Stimulated activated CD8-positive, alpha-beta memory T cell treated with anti-CD3 and anti-CD28 coated beads, Interleukin-2, amount 100 ng/mL, for 48 hours (primary cell): ENCODE data around the gene SCYGR4.
"Not testable (repeated sequence)": the region's sequence is repeated elsewhere in the genome, so short reads cannot be mapped to it uniquely, and the experiment has no call there.

Experiments used
- DNase-seq, 2 donors: peaks; one replicate each; pipeline ENCODE4 v3.0.0-alpha.2; 2020; ENCODE audit warnings: low read depth in 2 of 2

The SCYGR4 gene

GRCh38 chr2:227617316-227618230 lies at the start of gene SCYGR4:
Gene SCYGR4, plus strand, starts transcription at chr2:227617498. Its CDS starts 0 bp downstream, at chr2:227617498.
- DNase-seq, result no peak

GRCh38 chr2:227568852-227569169 lies 48.5 kb upstream of the SCYGR4 start:
- DNase-seq, result no peak

- no peak for DNase-seq
Measured at GRCh38 chr2:227570615-227571014, 46.7 kb upstream of the SCYGR4 start.

- DNase-seq, result no peak
Measured at GRCh38 chr2:227576110-227576509, 41.2 kb upstream of the SCYGR4 start.

- no peak for DNase-seq
Measured at GRCh38 chr2:227576812-227577211, 40.5 kb upstream of the SCYGR4 start.

- DNase-seq, result no peak
Measured at GRCh38 chr2:227577555-227577954, 39.7 kb upstream of the SCYGR4 start.

GRCh38 chr2:227578642-227579041 lies 38.7 kb upstream of the SCYGR4 start:
- DNase-seq, result no peak

GRCh38 chr2:227579791-227580190 lies 37.5 kb upstream of the SCYGR4 start:
- no peak for DNase-seq

GRCh38 chr2:227582369-227582768 lies 34.9 kb upstream of the SCYGR4 start:
- no peak for DNase-seq

- no peak for DNase-seq
Measured at GRCh38 chr2:227592694-227593387, 24.5 kb upstream of the SCYGR4 start.

- no peak for DNase-seq
Measured at GRCh38 chr2:227595797-227596196, 21.5 kb upstream of the SCYGR4 start.

GRCh38 chr2:227597036-227597435 lies 20.3 kb upstream of the SCYGR4 start:
- DNase-seq, result no peak

- no peak for DNase-seq
Measured at GRCh38 chr2:227597998-227598397, 19.3 kb upstream of the SCYGR4 start.

GRCh38 chr2:227598835-227599503 lies 18.3 kb upstream of the SCYGR4 start, which contains the start of gene SCYGR2:
Gene SCYGR2, plus strand, starts transcription at chr2:227598893. Its CDS starts 0 bp downstream, at chr2:227598893.
- not testable (repeated sequence) for DNase-seq

GRCh38 chr2:227602358-227602757 lies 14.9 kb upstream of the SCYGR4 start:
- no peak for DNase-seq

GRCh38 chr2:227606476-227606875 lies 10.8 kb upstream of the SCYGR4 start:
- no peak for DNase-seq

GRCh38 chr2:227607941-227608340 lies 9.4 kb upstream of the SCYGR4 start:
- DNase-seq, result no peak

GRCh38 chr2:227608561-227609338 lies 8.5 kb upstream of the SCYGR4 start:
- no peak for DNase-seq

GRCh38 chr2:227610123-227610522 lies 7.2 kb upstream of the SCYGR4 start:
- DNase-seq, result no peak

GRCh38 chr2:227612546-227613271 lies 4.6 kb upstream of the SCYGR4 start:
- DNase-seq, result no peak

- DNase-seq, result no peak
Measured at GRCh38 chr2:227613272-227613660, 4.0 kb upstream of the SCYGR4 start.
